B cell (primary cell): ENCODE results near the gene BAIAP3. TPM values are rescaled to one million over a fixed set of nuclear protein-coding genes. Genes with fewer than 3 reads are reported as not detected.

Source experiments
- ATAC-seq: fragments of 200-7000 bp; cut with Tn5 transposase; one replicate; pipeline ENCODE4 v1.10.0; 2021; ENCODE audit warnings: low read depth, mild to moderate bottlenecking, moderate number of reproducible peaks, moderate library complexity
- CTCF ChIA-PET: fragments of 350-600 bp; sonication (Branson Sonifier 250); formaldehyde crosslinking; loops from one replicate; lab custom pipeline; 2021; ENCODE audit warnings: antibody characterized with exemption, inconsistent platforms; lab: Charles Lee
- POLR2A ChIA-PET: fragments of 350-600 bp; sonication (Branson Sonifier 250); formaldehyde crosslinking; loops from one replicate; lab custom pipeline; 2021; ENCODE audit warnings: antibody characterized with exemption; lab: Charles Lee
- DNase-seq: peaks from one replicate; pipeline ENCODE4 v3.0.0; 2013
- H2AFZ ChIP-seq: 2 replicates; pipeline ENCODE4 v1.6.1; 2012; ENCODE audit warnings: mild to moderate bottlenecking, low read depth, low read length; ENCODE audit not compliant: insufficient read depth, poor library complexity, severe bottlenecking
- H3K27ac ChIP-seq, 2 donors: 1 replicate in 1 of 2; 2 replicates in 1 of 2; pipeline ENCODE4 v1.5.1; 2012 to 2013; ENCODE audit warnings: low read length in 2 of 2, mild to moderate bottlenecking in 2 of 2, moderate library complexity in 1 of 2
- H3K27me3 ChIP-seq, 4 experiments: fragments of 200-600 bp in 1 of 4; sonication (generic) in 1 of 4; replicated peaks in 1 of 4; 1 replicate in 2 of 4; 2 replicates in 2 of 4; pipeline versions ENCODE4 v1.6.1 to v1.7.0; 2013 to 2016; ENCODE audit warnings: low read length in 3 of 4, mild to moderate bottlenecking in 2 of 4, mixed read lengths in 1 of 4, moderate library complexity in 1 of 4; ENCODE audit not compliant: insufficient read depth in 4 of 4, control insufficient read depth in 3 of 4; ENCODE audit errors: control extremely low read depth in 1 of 4
- H3K36me3 ChIP-seq, 2 experiments: replicated peaks in 1 of 2; 1 replicate in 1 of 2; 2 replicates in 1 of 2; pipeline versions ENCODE4 v1.6.1 to v1.7.1; 2013; ENCODE audit warnings: low read length in 1 of 2; ENCODE audit not compliant: insufficient read depth in 2 of 2, control insufficient read depth in 1 of 2; ENCODE audit errors: control extremely low read depth in 1 of 2, extremely low read depth in 1 of 2
- H3K4me1 ChIP-seq, 2 donors: fragments of 200-600 bp in 1 of 2; sonication (generic) in 1 of 2; 1 replicate in 1 of 2; 2 replicates in 1 of 2; pipeline versions ENCODE4 v1.5.1 to v1.6.1; 2013 to 2017; ENCODE audit warnings: low read length in 2 of 2; ENCODE audit not compliant: control insufficient read depth in 2 of 2, insufficient read depth in 2 of 2
- H3K4me2 ChIP-seq: replicated peaks from 2 replicates; pipeline ENCODE3; 2012; ENCODE audit warnings: mild to moderate bottlenecking, low read depth, low read length; ENCODE audit not compliant: poor library complexity, severe bottlenecking
- H3K4me3 ChIP-seq, 5 experiments: fragments of 200-600 bp in 1 of 5; sonication (generic) in 1 of 5; 1 replicate in 3 of 5; 2 replicates in 2 of 5; pipeline versions ENCODE4 v1.5.1 to v1.7.0; 2011 to 2016; ENCODE audit warnings: low read length in 4 of 5, mild to moderate bottlenecking in 4 of 5, low read depth in 2 of 5, control low read depth in 1 of 5, moderate library complexity in 1 of 5; ENCODE audit not compliant: insufficient read depth in 1 of 5; ENCODE audit errors: control extremely low read depth in 1 of 5, extremely low read depth in 1 of 5
- H3K79me2 ChIP-seq: fragments of 200-600 bp; sonication (generic); one replicate; pipeline ENCODE4 v1.6.0; 2016; ENCODE audit warnings: low read length; ENCODE audit not compliant: control insufficient read depth, insufficient read depth
- H3K9ac ChIP-seq: fragments of 200-600 bp; sonication (generic); 2 replicates; pipeline ENCODE4 v1.6.1; 2017; ENCODE audit warnings: mild to moderate bottlenecking, low read length, moderate library complexity
- H3K9me3 ChIP-seq, 3 donors: one replicate each; pipeline versions ENCODE4 v1.6.1 to v1.7.1; 2013; ENCODE audit warnings: low read length in 2 of 3; ENCODE audit not compliant: control insufficient read depth in 2 of 3, insufficient read depth in 1 of 3; ENCODE audit errors: control extremely low read depth in 1 of 3
- H4K20me1 ChIP-seq: 2 replicates; pipeline ENCODE4 v1.6.0; 2012; ENCODE audit warnings: mild to moderate bottlenecking, low read length; ENCODE audit not compliant: insufficient read depth, control insufficient read depth, poor library complexity, severe bottlenecking
- H3K27ac Mint-ChIP-seq: one replicate; pipeline ENCODE4 v1.8.0; 2021; ENCODE audit warnings: mixed read lengths
- H3K27me3 Mint-ChIP-seq: one replicate; pipeline ENCODE4 v1.8.0; 2021; ENCODE audit warnings: mixed read lengths
- H3K4me1 Mint-ChIP-seq: one replicate; pipeline ENCODE4 v1.8.0; 2021; ENCODE audit warnings: mixed read lengths
- H3K4me3 Mint-ChIP-seq: one replicate; pipeline ENCODE4 v1.8.0; 2021; ENCODE audit warnings: mixed read lengths
- H3K9me3 Mint-ChIP-seq: one replicate; pipeline ENCODE4 v1.8.0; 2022; ENCODE audit warnings: mixed read lengths; ENCODE audit not compliant: insufficient read depth
- EZH2 ChIP-seq: IDR thresholded peaks from 2 replicates; pipeline ENCODE4 v1.6.1; 2012; ENCODE audit warnings: borderline replicate concordance, low read depth, mild to moderate bottlenecking, moderate library complexity, low read length; ENCODE audit not compliant: insufficient read depth, poor library complexity, severe bottlenecking
- WGBS: methylation state at CpG from one replicate; pipeline ENCODE4 v1.1.5; 2013; ENCODE audit warnings: missing lambda C conversion rate; ENCODE audit not compliant: insufficient coverage; 5-methylcytosine and 5-hydroxymethylcytosine counted together
- intact Hi-C: fragments of 100-400 bp; cut with micrococcal nuclease; formaldehyde crosslinking; loops from one replicate; pipeline ENCODE4 v1.10.0; 2022
- polyA plus RNA-seq: library from polyadenylated mRNA; depleted of rRNA; stranded (reverse); fragments of >200 nt; gene quantifications from 2 replicates; pipeline ENCODE4 v1.2.3, GENCODE V29; 2012
- total RNA-seq, 2 donors: library from RNA; stranded (reverse); fragments of 120-200 nt in 1 of 2; gene quantifications; 1 replicate in 1 of 2; 2 replicates in 1 of 2; pipeline versions ENCODE4 v1.2.3 to v1.2.4, GENCODE V29; 2013 to 2022
- TF ChIP-seq, protein P1 (sequence below): fragments of 200-600 bp; IDR thresholded peaks from one replicate; pipeline ENCODE4 v1.8.0; 2022; ENCODE audit warnings: antibody characterized with exemption, mild to moderate bottlenecking

BAIAP3 gene
- total and polyA plus RNA-seq, 2 donors (not counting 1 experiment from before 2014, with no cell fraction given) = 119 to 130 TPM

DNA sequence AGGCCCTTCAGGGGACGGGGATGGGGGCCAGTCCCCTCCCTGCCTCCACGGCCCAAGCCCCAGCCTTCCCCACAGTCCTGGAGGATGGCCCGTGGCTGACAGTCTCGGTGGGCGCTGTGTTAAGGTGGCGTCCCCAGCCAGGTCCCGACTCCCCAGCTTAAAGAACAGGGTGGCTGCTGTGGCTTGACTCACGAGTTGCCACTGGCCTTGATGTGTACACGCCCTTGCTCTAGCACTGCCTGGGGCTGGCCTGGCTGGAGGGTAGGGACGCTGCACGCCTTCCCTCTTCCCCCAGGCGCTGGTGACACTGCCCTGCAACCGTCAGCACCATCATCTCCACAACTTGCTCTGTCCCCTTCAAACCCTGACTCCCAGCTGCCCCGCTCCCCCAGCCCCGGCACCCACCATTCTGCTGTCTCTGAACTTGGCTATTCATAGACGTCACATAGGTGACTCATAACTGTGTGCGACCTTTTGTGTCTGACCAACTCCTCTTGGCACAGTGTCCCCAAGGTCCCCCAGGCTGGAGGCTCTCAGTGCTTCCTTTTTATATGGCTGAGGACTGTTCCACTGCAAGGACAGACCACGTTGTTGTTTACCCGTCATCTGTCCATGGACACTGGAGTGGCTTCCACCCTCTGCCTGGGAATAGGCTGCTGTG lies 24.6 kb downstream of the BAIAP3 start:
- TF ChIP-seq EZH2 = no peak
- TF ChIP-seq, protein P1, sequence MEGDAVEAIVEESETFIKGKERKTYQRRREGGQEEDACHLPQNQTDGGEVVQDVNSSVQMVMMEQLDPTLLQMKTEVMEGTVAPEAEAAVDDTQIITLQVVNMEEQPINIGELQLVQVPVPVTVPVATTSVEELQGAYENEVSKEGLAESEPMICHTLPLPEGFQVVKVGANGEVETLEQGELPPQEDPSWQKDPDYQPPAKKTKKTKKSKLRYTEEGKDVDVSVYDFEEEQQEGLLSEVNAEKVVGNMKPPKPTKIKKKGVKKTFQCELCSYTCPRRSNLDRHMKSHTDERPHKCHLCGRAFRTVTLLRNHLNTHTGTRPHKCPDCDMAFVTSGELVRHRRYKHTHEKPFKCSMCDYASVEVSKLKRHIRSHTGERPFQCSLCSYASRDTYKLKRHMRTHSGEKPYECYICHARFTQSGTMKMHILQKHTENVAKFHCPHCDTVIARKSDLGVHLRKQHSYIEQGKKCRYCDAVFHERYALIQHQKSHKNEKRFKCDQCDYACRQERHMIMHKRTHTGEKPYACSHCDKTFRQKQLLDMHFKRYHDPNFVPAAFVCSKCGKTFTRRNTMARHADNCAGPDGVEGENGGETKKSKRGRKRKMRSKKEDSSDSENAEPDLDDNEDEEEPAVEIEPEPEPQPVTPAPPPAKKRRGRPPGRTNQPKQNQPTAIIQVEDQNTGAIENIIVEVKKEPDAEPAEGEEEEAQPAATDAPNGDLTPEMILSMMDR = no peak
- CTCF ChIA-PET = no interaction called here

DNA sequence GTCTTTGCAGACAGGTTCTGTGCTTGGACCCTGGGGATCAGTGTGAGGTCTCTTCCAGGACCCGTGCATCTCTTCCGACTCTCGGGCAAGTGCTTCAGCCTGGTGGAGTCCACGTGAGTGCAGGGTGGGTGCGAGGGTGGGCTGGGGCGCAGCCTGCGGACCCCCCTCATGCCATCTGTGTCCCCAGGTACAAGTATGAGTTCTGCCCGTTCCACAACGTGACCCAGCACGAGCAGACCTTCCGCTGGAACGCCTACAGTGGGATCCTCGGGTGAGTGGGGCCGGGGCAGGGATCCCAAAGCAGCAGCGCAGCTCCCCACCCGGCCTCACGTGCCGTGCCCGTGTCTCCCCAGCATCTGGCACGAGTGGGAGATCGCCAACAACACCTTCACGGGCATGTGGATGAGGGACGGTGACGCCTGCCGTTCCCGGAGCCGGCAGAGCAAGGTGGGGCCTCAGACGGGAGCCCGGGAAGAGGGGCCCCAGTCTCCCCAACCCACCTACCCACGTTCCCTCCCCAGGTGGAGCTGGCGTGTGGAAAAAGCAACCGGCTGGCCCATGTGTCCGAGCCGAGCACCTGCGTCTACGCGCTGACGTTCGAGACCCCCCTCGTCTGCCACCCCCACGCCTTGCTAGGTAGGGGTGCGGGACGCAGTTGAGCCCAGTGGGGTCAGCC lies 28.4 kb downstream of the BAIAP3 start:
- no peak for ATAC-seq
- Histone ChIP-seq H3K9ac (no peak overlapping the region), H3K9me3 (peaks cover 0 to 2% (median 0%) of the 10 kb centered on the region in 3 donors), H4K20me1 (peaks cover 76% of the 10 kb centered on the region), H3K27me3 (no peaks in the 10 kb centered on the region), H3K27ac (no peak overlapping the region), H3K36me3 (peaks cover 0 to 58% of the 10 kb centered on the region in 2 experiments), H3K79me2 (peaks cover 44% of the 10 kb centered on the region), H2AFZ (no peak overlapping the region), H3K4me1 (no peaks in the 10 kb centered on the region), H3K4me3 (no peak overlapping the region), H3K4me2 (no peak overlapping the region)
- Mint-ChIP-seq H3K27ac (no peak overlapping the region), H3K4me1 (peaks cover 5% of the 10 kb centered on the region), H3K4me3 (no peak overlapping the region), H3K9me3 (no peaks in the 10 kb centered on the region), H3K27me3 (no peaks in the 10 kb centered on the region)
- WGBS = 98% methylated on average over 43 of the region's 43 CpGs
- intact Hi-C loops = no loop called here
- DNase-seq = no peak
- ChIA-PET POLR2A (interaction anchor here (0.6 kb wide), 1 partner anchor 595 kb away, joined by 4 read pairs; no protein-coding TSS in a partner anchor), CTCF (interaction anchor here (1.6 to 4.0 kb wide), 2 partner anchors 32 to 61 kb away, joined by 3 to 15 read pairs; no protein-coding TSS in a partner anchor)
- TF ChIP-seq, protein P1 = no peak
- no peak for TF ChIP-seq EZH2

More for the DNA sequence above, 24.6 kb downstream of the BAIAP3 start:
- Histone ChIP-seq H3K4me2 (no peak overlapping the region), H3K27ac (no peak overlapping the region), H4K20me1 (peaks cover 93% of the 10 kb centered on the region), H3K36me3 (peaks cover 0 to 24% of the 10 kb centered on the region in 2 experiments), H3K27me3 (no peaks in the 10 kb centered on the region), H2AFZ (no peak overlapping the region), H3K4me1 (no peaks in the 10 kb centered on the region), H3K79me2 (peaks cover 82% of the 10 kb centered on the region), H3K4me3 (no peak overlapping the region), H3K9ac (no peak overlapping the region), H3K9me3 (peaks cover 0 to 2% (median 0%) of the 10 kb centered on the region in 3 donors)
- Mint-ChIP-seq H3K27ac (peak overlapping the region; percentile 37), H3K4me3 (no peak overlapping the region), H3K4me1 (peaks cover 19% of the 10 kb centered on the region), H3K27me3 (no peaks in the 10 kb centered on the region), H3K9me3 (no peaks in the 10 kb centered on the region)
- WGBS = 93% methylated on average over 19 of the region's 19 CpGs
- POLR2A ChIA-PET = no interaction called here
- no peak for ATAC-seq
- intact Hi-C loops = loop anchor here (10.0 kb wide), 1 partner anchor 47 kb away; no protein-coding TSS in a partner anchor
- DNase-seq = no peak
